HG03342 (cell line): ENCODE measurements around the gene PRKAR1A.
A peak's percentile ranks its signal among the peaks of the same experiment; 100 is the strongest.
"Not testable (repeated sequence)": the region's sequence is repeated elsewhere in the genome, so short reads cannot be mapped to it uniquely, and the experiment has no call there.

Experiments used
- ATAC-seq: cut with Tn5 transposase; IDR thresholded peaks from one replicate; pipeline ENCODE4 v1.9.1; 2021; ENCODE audit warnings: mild to moderate bottlenecking, moderate library complexity; ENCODE audit not compliant: unreplicated experiment

PRKAR1A gene

GRCh38 chr17:68511254-68511670, 968 bp upstream of the PRKAR1A start:
- ATAC-seq = no peak

- ATAC-seq = peak; percentile 42
Observed at GRCh38 chr17:68511671-68512246, 471 bp upstream of the PRKAR1A start.

- no peak for ATAC-seq
Observed at GRCh38 chr17:68512960-68513474, 787 bp downstream of the PRKAR1A start.

GRCh38 chr17:68513932-68514331, 1.7 kb downstream of the PRKAR1A start:
- ATAC-seq = no peak

- no peak for ATAC-seq
Observed at GRCh38 chr17:68514831-68515635, 2.8 kb downstream of the PRKAR1A start.

GRCh38 chr17:68516732-68517131, 4.5 kb downstream of the PRKAR1A start:
- ATAC-seq = no peak

- ATAC-seq = not testable (repeated sequence)
Observed at GRCh38 chr17:68517605-68518004, 5.4 kb downstream of the PRKAR1A start.

- ATAC-seq = no peak
Observed at GRCh38 chr17:68518063-68518815, 6.0 kb downstream of the PRKAR1A start.

- not testable (repeated sequence) for ATAC-seq
Observed at GRCh38 chr17:68519051-68519450, 6.8 kb downstream of the PRKAR1A start.

GRCh38 chr17:68519911-68520310, 7.7 kb downstream of the PRKAR1A start:
- no peak for ATAC-seq

- no peak for ATAC-seq
Observed at GRCh38 chr17:68522266-68522665, 10.0 kb downstream of the PRKAR1A start.

- no peak for ATAC-seq
Observed at GRCh38 chr17:68526548-68526947, 14.3 kb downstream of the PRKAR1A start.

- no peak for ATAC-seq
Observed at GRCh38 chr17:68527314-68527713, 15.1 kb downstream of the PRKAR1A start.

- ATAC-seq = no peak
Observed at GRCh38 chr17:68531252-68531651, 19.0 kb downstream of the PRKAR1A start.

GRCh38 chr17:68532826-68533225, 20.6 kb downstream of the PRKAR1A start:
- ATAC-seq = no peak

- ATAC-seq = no peak
Observed at GRCh38 chr17:68533887-68534694, 21.9 kb downstream of the PRKAR1A start.

- no peak for ATAC-seq
Observed at GRCh38 chr17:68534695-68535088, 22.5 kb downstream of the PRKAR1A start.

GRCh38 chr17:68535922-68536321, 23.7 kb downstream of the PRKAR1A start:
- ATAC-seq = no peak

- ATAC-seq = no peak
Observed at GRCh38 chr17:68539548-68540467, 27.6 kb downstream of the PRKAR1A start.

- ATAC-seq = no peak
Observed at GRCh38 chr17:68540981-68541380, 28.8 kb downstream of the PRKAR1A start.
